GM12878 (cell line): ENCODE data around the gene ADGRF4.

Experiments used
- CEBPB ChIP-seq, 2 experiments: fragments of 150-350 bp in 1 of 2; IDR thresholded peaks; 2 replicates each; pipeline ENCODE4 v1.6.1; 2012 to 2014; ENCODE audit warnings: low read depth in 2 of 2, low read length in 2 of 2, borderline replicate concordance in 1 of 2, inconsistent platforms in 1 of 2
- CTCF ChIP-seq, 3 experiments: IDR thresholded peaks in 2 of 3; conservative IDR thresholded peaks in 1 of 3; 2 replicates each; pipeline ENCODE4 v1.5.1; 2011; ENCODE audit warnings: low read depth in 3 of 3, low read length in 3 of 3, mild to moderate bottlenecking in 3 of 3, control low read depth in 2 of 3, moderate library complexity in 2 of 3, inconsistent platforms in 1 of 3, mixed read lengths in 1 of 3; ENCODE audit not compliant: control insufficient read depth in 2 of 3, insufficient read depth in 1 of 3; ENCODE audit errors: extremely low read depth in 1 of 3
- E2F4 ChIP-seq: IDR thresholded peaks from 2 replicates; pipeline ENCODE4 v1.6.1; 2012; ENCODE audit warnings: low read depth, low read length, improper control_type of control experiment
- E4F1 ChIP-seq: fragments of 450-650 bp; IDR thresholded peaks from 2 replicates; pipeline ENCODE4 v1.6.1; 2018; ENCODE audit warnings: borderline replicate concordance, mild to moderate bottlenecking; ENCODE audit not compliant: partially characterized antibody
- ELK1 ChIP-seq: IDR thresholded peaks from 2 replicates; pipeline ENCODE4 v1.6.1; 2012; ENCODE audit warnings: low read depth, low read length, improper control_type of control experiment
- ETV6 ChIP-seq, 2 experiments: fragments of 450-650 bp in 1 of 2; IDR thresholded peaks in 1 of 2; conservative IDR thresholded peaks in 1 of 2; 2 replicates each; pipeline ENCODE4 v1.6.1; 2014; ENCODE audit warnings: antibody characterized with exemption in 1 of 2, borderline replicate concordance in 1 of 2, low read depth in 1 of 2, mild to moderate bottlenecking in 1 of 2, moderate library complexity in 1 of 2
- EZH2 ChIP-seq: IDR thresholded peaks from 2 replicates; pipeline ENCODE4 v1.6.1; 2012; ENCODE audit warnings: low read depth, mild to moderate bottlenecking, control low read depth, inconsistent platforms, low read length, borderline replicate concordance; ENCODE audit not compliant: control insufficient read depth
- JUND ChIP-seq: IDR thresholded peaks from 2 replicates; pipeline ENCODE4 v1.6.1; 2012; ENCODE audit warnings: low read depth, mild to moderate bottlenecking, low read length, improper control_type of control experiment, moderate library complexity
- NR2C2 ChIP-seq: IDR thresholded peaks from 2 replicates; pipeline ENCODE4 v1.6.1; 2011; ENCODE audit warnings: borderline replicate concordance, low read depth; ENCODE audit not compliant: control insufficient read depth, insufficient read length
- TAF1 ChIP-seq: IDR thresholded peaks from 2 replicates; pipeline ENCODE4 v1.6.1; 2011; ENCODE audit warnings: mild to moderate bottlenecking, low read depth, low read length, borderline replicate concordance
- TCF7 ChIP-seq: IDR thresholded peaks from 2 replicates; pipeline ENCODE4 v1.6.1; 2014; ENCODE audit warnings: antibody characterized with exemption, borderline replicate concordance

- TF ChIP-seq CTCF (IDR thresholded peaks at IDR 0.05 in 2 of 3, conservative IDR thresholded peaks at IDR 0.05 in 1 of 3; ENCODE audit: control insufficient read depth in 2 of 3, extremely low read depth in 1 of 3, insufficient read depth in 1 of 3, low read depth in 3 of 3, low read length in 3 of 3) (no peak), JUND (no peak), TAF1 (no peak), EZH2 (no peak), NR2C2 (no peak), E4F1 (no peak), ETV6 (conservative IDR thresholded peaks at IDR 0.05 in 1 of 2, IDR thresholded peaks at IDR 0.05 in 1 of 2; ENCODE audit: borderline replicate concordance in 1 of 2, low read depth in 1 of 2) (no peak), ELK1 (no peak), CEBPB (IDR thresholded peaks at IDR 0.05; ENCODE audit: borderline replicate concordance in 1 of 2, low read depth in 2 of 2, low read length in 2 of 2) (no peak), TCF7 (no peak), E2F4 (no peak)
These were observed 39.0 kb downstream of the ADGRF4 start for GRCh38 chr6:47737406-47737805.
